Activated T-cell treated with anti-CD3 and anti-CD28 coated beads for 1 hour (primary cell): Measurements from ENCODE around the gene SORL1.
"Not testable (repeated sequence)": the region's sequence is repeated elsewhere in the genome, so short reads cannot be mapped to it uniquely, and the experiment has no call there.

Source experiments
- DNase-seq: peaks from one replicate; pipeline ENCODE4 v3.0.0-alpha.2; 2020; ENCODE audit warnings: low read depth

SORL1 gene

GRCh38 chr11:121474680-121475079, 22.6 kb downstream of the SORL1 start:
- no peak for DNase-seq

GRCh38 chr11:121476379-121477032, 24.4 kb downstream of the SORL1 start:
- DNase-seq: no peak

GRCh38 chr11:121478226-121478894, 26.2 kb downstream of the SORL1 start:
- no peak for DNase-seq

GRCh38 chr11:121478895-121479697, 27.0 kb downstream of the SORL1 start:
- no peak for DNase-seq

GRCh38 chr11:121479698-121480238, 27.7 kb downstream of the SORL1 start:
- no peak for DNase-seq

- DNase-seq: not testable (repeated sequence)
Measured at GRCh38 chr11:121481484-121482230, 29.5 kb downstream of the SORL1 start.

- peak; percentile 42 for DNase-seq
Measured at GRCh38 chr11:121482231-121483129, 30.4 kb downstream of the SORL1 start.

GRCh38 chr11:121483805-121484480, 31.8 kb downstream of the SORL1 start:
- no peak for DNase-seq

- DNase-seq: no peak
Measured at GRCh38 chr11:121485216-121485615, 33.1 kb downstream of the SORL1 start.

GRCh38 chr11:121486054-121486453, 33.9 kb downstream of the SORL1 start:
- DNase-seq: no peak

- DNase-seq: no peak
Measured at GRCh38 chr11:121487191-121487590, 35.1 kb downstream of the SORL1 start.

- DNase-seq: no peak
Measured at GRCh38 chr11:121488170-121488569, 36.1 kb downstream of the SORL1 start.

- no peak for DNase-seq
Measured at GRCh38 chr11:121488641-121489040, 36.5 kb downstream of the SORL1 start.

GRCh38 chr11:121489823-121490222, 37.7 kb downstream of the SORL1 start:
- no peak for DNase-seq

- DNase-seq: no peak
Measured at GRCh38 chr11:121494355-121495099, 42.4 kb downstream of the SORL1 start.

- no peak for DNase-seq
Measured at GRCh38 chr11:121497176-121497998, 45.3 kb downstream of the SORL1 start.

- no peak for DNase-seq
Measured at GRCh38 chr11:121499405-121499804, 47.3 kb downstream of the SORL1 start.

- no peak for DNase-seq
Measured at GRCh38 chr11:121500275-121500674, 48.2 kb downstream of the SORL1 start.

GRCh38 chr11:121500717-121501116, 48.6 kb downstream of the SORL1 start:
- DNase-seq: no peak
